Right cardiac atrium (tissue), 5 donors: ENCODE results near the gene BMP7. TPM values are rescaled to one million over a fixed set of nuclear protein-coding genes. Genes with fewer than 3 reads are reported as not detected.

Experiments used
- ATAC-seq, 2 donors: fragments of 200-7000 bp; cut with Tn5 transposase; one replicate each; pipeline versions ENCODE4 v1.8.0 to v1.9.1; 2020; ENCODE audit warnings: moderate library complexity in 2 of 2, mild to moderate bottlenecking in 1 of 2
- DNase-seq, 3 donors: peaks; one replicate each; pipeline ENCODE4 v3.0.0-alpha.2; 2020
- H3K27ac ChIP-seq: one replicate; pipeline ENCODE4 v1.5.1; 2013; ENCODE audit warnings: mild to moderate bottlenecking, low read length, control low read depth, moderate library complexity
- H3K27me3 ChIP-seq: one replicate; pipeline ENCODE4 v1.6.1; 2013; ENCODE audit not compliant: control insufficient read depth, insufficient read depth
- H3K4me1 ChIP-seq: one replicate; pipeline ENCODE4 v1.6.1; 2013; ENCODE audit warnings: low read length; ENCODE audit not compliant: control insufficient read depth, insufficient read depth
- H3K4me3 ChIP-seq: one replicate; pipeline ENCODE4 v1.5.1; 2013; ENCODE audit warnings: low read length, control low read depth
- H3K9me3 ChIP-seq: one replicate; pipeline ENCODE4 v1.6.1; 2013; ENCODE audit warnings: low read length; ENCODE audit not compliant: control insufficient read depth
- whole genome bisulfite sequencing: extraction: QIAGEN DNeasy Blood & Tissue Kit; methylation state at CpG from one replicate; pipeline ENCODE4 v1.1.7; 2013; 5-methylcytosine and 5-hydroxymethylcytosine counted together
- intact Hi-C, 4 donors: fragments of 100-400 bp; cut with DNase I; formaldehyde crosslinking; loops; one replicate each; pipeline versions ENCODE4 v1.11.0 to v1.14.0; 2022 to 2023
- polyA plus RNA-seq: library from polyadenylated mRNA; stranded (reverse); fragments of 200-250 nt; gene quantifications from one replicate; pipeline ENCODE4 v1.2.3, GENCODE V29; 2013
- total RNA-seq, 4 donors: library from RNA; stranded (reverse); fragmentation: NEBNext Ultra II Directional; extraction: Animal tissue kit (Norgen Biotek cat#: 25700); gene quantifications; one replicate each; pipeline ENCODE4 v1.2.1, GENCODE V29; 2021
- donor health status: healthy with polysubstance abuse.
- donor health status: DM: no; HTN: yes; CAD: no.
- donor health status: DM: no; HTN: no; CAD: no.
- donor health status: DM: no; HTN: yes; CAD: no; lungs with severe emphysema.
- donor health status: DM: yes; HTN: yes; CAD: no.

The BMP7 gene
- total and polyA plus RNA-seq, 5 donors = 22.4 to 39.4 (median 29.7) TPM

DNA sequence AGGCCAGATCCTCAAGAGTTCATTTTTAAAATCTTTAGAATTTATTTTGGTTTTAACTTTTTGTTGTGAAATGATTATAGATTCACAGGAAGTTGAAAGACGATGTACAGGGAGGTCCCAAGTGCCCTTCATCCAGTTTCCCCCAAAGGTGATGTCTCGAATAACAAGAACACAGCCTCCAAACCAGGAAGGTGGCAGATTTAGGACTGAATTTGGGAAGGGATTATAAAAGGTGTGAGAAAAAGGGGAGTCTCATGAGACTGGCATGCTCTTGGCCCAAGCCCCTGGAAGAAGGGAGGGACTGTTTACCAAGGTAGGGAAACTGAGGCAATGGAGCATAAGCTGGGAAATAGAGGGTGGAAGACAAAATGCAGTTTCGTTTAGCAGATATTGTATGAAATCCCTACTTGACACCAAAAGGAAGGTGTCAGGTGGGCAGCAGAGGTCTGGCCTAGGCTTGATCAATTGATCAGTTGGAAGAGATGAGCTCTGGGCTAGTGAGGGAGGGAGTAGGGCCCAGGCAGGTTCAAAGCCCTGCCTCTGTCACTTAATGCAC is 81.2 kb downstream of the BMP7 start:
- no peak for DNase-seq
- Histone ChIP-seq H3K4me1 (no peaks in the 10 kb centered on the region), H3K27ac (no peak overlapping the region), H3K27me3 (no peaks in the 10 kb centered on the region), H3K4me3 (no peak overlapping the region), H3K9me3 (no peaks in the 10 kb centered on the region)
- ATAC-seq = no peak
- intact Hi-C loops = no loop called here
- 81% methylated on average over 3 of the region's 3 CpGs for WGBS

DNA sequence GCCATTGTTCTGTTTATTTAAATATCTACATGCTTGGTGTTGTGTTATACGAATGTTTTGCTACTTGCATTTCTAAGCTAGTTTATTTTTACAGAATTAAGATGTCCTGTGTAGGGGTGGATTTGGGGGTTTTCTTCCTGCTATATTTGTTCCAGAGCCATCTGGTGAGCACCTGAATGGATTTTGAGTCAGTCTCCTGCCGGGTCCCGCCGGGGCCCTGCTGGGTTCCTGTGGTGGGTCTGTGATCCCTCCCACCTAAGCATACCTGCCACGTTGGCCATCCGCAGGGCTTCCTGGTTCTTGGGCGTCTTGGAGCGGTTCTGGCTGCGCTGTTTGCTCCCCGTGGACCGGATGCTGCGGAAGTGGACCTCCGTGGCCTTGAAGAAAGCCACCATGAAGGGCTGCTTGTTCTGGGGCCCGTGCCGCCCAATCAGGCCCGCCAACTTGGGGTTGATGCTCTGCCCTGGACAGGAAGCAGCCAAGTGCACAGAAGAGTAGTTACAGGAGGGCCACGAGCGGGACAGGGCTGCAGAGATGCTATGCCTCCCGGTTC is 82.9 kb downstream of the BMP7 start:
- ATAC-seq (no peak), DNase-seq (no peak)
- Histone ChIP-seq H3K27ac (no peak overlapping the region), H3K9me3 (no peaks in the 10 kb centered on the region), H3K27me3 (no peaks in the 10 kb centered on the region), H3K4me3 (no peak overlapping the region), H3K4me1 (no peaks in the 10 kb centered on the region)
- WGBS = 85% methylated on average over 19 of the region's 19 CpGs
- intact Hi-C loops = no loop called here

DNA sequence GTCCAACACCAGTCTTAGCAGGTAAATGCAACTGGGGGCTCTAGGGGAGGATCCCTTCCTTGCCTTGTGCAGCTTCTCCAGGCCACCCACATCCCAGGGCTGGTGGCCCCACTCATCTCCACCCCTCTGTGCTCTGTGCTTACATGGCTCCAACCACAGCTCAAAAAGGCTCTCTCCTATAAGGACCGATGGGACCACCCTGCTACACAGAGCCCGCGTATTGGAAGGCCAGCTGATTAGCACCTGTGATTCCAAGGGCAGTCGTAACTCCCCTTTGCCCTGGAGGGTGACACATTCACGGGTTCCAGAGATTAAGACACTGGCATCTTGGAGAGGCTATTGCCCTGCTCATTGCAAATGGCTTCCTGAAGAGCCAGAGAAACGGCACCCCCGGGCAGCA is 84.8 kb downstream of the BMP7 start:
- whole genome bisulfite sequencing = 52% methylated on average over 7 of the region's 7 CpGs
- no peak for DNase-seq
- H3K4me3 ChIP-seq = no peak overlapping the region

DNA sequence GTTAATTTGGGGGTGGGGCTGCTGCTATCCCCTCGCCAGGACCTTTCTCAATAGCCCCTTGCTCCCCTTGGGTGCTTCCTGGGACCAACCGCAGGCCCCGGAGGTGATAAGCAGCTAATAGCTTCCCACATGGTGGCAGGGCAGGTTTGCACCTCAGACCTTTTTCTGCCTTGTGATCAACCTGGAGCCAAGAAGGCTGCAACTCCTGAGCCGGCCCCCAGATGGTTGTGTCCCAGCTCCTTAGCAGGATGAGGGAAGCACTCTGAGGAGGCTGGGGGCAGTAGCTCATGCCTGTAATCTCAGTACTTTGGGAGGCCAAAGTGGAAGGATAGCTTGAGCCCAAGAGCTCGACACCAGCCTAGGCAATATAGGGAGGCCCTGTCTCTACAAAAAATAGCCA is 85.5 kb downstream of the BMP7 start:
- 39% methylated on average over 5 of the region's 5 CpGs for WGBS
- no peak overlapping the region for H3K4me3 ChIP-seq

More for the DNA sequence above, 84.8 kb downstream of the BMP7 start:
- Histone ChIP-seq H3K4me1 (no peaks in the 10 kb centered on the region), H3K27ac (no peak overlapping the region), H3K9me3 (no peaks in the 10 kb centered on the region), H3K27me3 (no peaks in the 10 kb centered on the region)
- no peak for ATAC-seq
- intact Hi-C loops = no loop called here

GRCh38 chr20:57180387-57180786 is 86.1 kb downstream of the BMP7 start:
- WGBS = 62% methylated on average over 10 of the region's 10 CpGs
- no peak for ATAC-seq
- no peak for DNase-seq

More for the DNA sequence above, 85.5 kb downstream of the BMP7 start:
- Histone ChIP-seq H3K9me3 (no peaks in the 10 kb centered on the region), H3K27me3 (no peaks in the 10 kb centered on the region), H3K27ac (no peak overlapping the region), H3K4me1 (no peaks in the 10 kb centered on the region)
- DNase-seq (no peak), ATAC-seq (no peak)
- intact Hi-C loops = no loop called here

DNA sequence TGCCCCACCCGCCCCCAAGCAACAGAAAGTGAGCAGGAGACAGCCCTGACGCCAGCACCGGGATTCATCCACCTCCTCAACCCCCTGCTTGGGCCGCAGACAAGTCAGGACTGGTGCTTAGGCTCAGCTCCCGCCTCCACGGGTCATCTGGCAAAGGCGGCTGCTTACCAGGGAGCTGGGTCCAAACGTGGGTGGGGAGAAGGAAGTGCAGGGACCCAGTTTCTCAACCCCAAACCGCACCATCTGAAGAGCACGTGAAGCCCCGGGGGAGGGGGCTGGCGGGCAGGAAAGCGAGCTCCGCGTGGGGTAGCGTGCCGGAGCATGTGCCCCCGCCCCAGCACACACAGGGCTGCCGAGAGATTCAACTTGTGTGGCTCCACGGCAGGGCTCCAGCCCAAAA is 87.2 kb downstream of the BMP7 start:
- no peak for DNase-seq
- intact Hi-C loops = no loop called here
- WGBS = 63% methylated on average over 20 of the region's 20 CpGs

More at GRCh38 chr20:57180387-57180786, 86.1 kb downstream of the BMP7 start:
- no peaks in the 10 kb centered on the region for H3K27me3 ChIP-seq
- intact Hi-C loops = no loop called here
- H3K4me3 ChIP-seq = no peak overlapping the region
- H3K9me3 ChIP-seq = no peaks in the 10 kb centered on the region
- H3K27ac ChIP-seq = no peak overlapping the region
- H3K4me1 ChIP-seq = no peaks in the 10 kb centered on the region

GRCh38 chr20:57178582-57179111 is 87.8 kb downstream of the BMP7 start:
- no peak for DNase-seq
- no peak for ATAC-seq
- Histone ChIP-seq H3K4me3 (no peak overlapping the region), H3K27me3 (no peaks in the 10 kb centered on the region), H3K27ac (no peak overlapping the region), H3K9me3 (no peaks in the 10 kb centered on the region), H3K4me1 (no peaks in the 10 kb centered on the region)
- intact Hi-C loops = no loop called here
- 85% methylated on average over 8 of the region's 8 CpGs for WGBS

More for the DNA sequence above, 87.2 kb downstream of the BMP7 start:
- Histone ChIP-seq H3K27ac (no peak overlapping the region), H3K9me3 (no peaks in the 10 kb centered on the region), H3K4me3 (no peak overlapping the region), H3K4me1 (no peaks in the 10 kb centered on the region), H3K27me3 (no peaks in the 10 kb centered on the region)
- ATAC-seq = no peak

DNA sequence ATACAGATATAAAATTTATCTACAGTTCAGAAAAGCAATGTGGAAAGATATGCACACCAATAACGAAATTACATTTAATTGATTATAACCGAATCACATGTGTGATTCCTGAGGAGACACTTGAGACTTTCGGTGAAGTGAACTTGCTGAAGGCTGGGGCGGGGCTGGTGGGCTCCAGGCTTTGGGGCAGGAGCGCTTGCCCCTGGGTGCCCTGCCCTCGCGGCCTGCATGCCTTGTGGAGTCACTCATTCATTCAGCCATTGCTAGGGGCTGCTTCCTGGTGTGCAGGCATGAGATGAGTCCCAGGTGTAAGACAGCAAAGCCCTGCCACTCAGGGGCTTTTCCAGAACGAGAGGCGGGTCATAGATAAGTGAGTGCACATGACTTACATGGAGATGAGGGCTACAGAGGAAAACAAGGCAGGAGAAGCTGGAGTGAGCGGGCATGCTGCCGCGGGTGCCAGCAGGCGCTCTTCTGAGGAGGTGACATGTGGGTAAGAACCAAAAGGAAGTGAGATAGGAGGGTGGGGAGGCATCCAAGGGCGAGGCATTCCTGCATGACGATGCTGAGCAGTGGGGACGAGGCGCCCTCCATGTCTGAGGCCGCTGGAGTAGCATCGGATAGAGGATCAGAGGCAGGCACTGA is 88.7 kb downstream of the BMP7 start:
- no peak overlapping the region for H3K4me3 ChIP-seq
- no peak for DNase-seq
- ATAC-seq = no peak
- H3K4me1 ChIP-seq = no peaks in the 10 kb centered on the region
- no peaks in the 10 kb centered on the region for H3K9me3 ChIP-seq
- WGBS = 77% methylated on average over 19 of the region's 19 CpGs
- intact Hi-C loops = no loop called here
- H3K27me3 ChIP-seq = no peaks in the 10 kb centered on the region
- H3K27ac ChIP-seq = no peak overlapping the region

- H3K9me3 ChIP-seq = no peaks in the 10 kb centered on the region
- H3K27ac ChIP-seq = no peak overlapping the region
- ATAC-seq (no peak), DNase-seq (no peak)
- intact Hi-C loops = no loop called here
- no peaks in the 10 kb centered on the region for H3K4me1 ChIP-seq
- 92% methylated on average over 2 of the region's 2 CpGs for WGBS
- H3K4me3 ChIP-seq = no peak overlapping the region
- H3K27me3 ChIP-seq = no peaks in the 10 kb centered on the region
Observed at GRCh38 chr20:57176842-57177241, 89.6 kb downstream of the BMP7 start.

DNA sequence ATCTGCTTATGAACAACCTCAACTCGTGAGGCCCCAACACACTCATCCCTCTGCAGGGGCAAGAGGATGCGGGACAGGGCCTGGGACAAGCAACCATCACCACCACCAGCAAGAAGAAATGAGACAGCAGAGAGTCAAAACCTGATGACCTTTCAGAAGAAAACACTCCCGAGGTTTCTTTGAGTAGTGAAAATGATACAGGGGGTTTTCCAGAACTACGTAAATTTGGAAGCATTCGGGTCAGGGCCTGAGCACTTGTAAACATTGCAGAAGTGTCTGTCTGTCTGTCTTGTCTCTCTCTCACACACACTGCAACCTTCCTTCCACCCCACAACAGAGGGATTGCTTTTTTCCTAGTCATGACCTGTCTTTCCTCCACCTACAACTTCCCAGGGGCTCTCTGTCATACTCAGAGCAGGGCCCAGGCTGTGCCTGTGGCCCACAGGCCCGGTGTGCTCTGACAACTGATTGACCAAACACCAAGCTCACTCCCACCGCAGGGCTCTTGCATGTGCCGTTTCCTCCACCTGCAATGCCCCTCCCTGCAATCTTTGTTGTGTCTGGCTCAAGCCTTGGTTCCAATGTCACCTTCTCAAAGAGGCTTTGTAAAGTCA is 90.9 kb downstream of the BMP7 start:
- DNase-seq = no peak

DNA sequence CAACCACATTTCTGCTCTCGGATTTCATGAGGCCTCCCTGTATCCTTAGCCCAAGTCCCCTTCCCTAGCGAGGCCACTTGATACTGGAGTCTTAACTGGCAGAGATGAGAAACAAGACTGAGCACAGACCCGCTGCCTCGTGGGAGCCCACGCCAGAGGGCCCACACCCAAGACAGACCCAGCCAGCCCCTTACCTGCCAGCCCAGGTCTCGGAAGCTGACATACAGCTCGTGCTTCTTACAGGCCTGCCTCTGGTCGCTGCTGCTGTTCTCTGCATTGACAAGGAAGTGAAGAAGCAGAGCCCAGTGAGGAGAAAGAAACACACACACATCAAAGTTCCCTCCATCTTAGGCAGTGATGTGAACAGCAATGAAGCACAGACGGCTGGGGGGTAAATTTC is 91.7 kb downstream of the BMP7 start:
- DNase-seq (no peak), ATAC-seq (no peak)
- H3K27me3 ChIP-seq = no peaks in the 10 kb centered on the region
- H3K9me3 ChIP-seq = no peaks in the 10 kb centered on the region
- H3K4me1 ChIP-seq = no peaks in the 10 kb centered on the region
- 81% methylated on average over 9 of the region's 9 CpGs for WGBS
- no peak overlapping the region for H3K4me3 ChIP-seq
- no peak overlapping the region for H3K27ac ChIP-seq
- intact Hi-C loops = no loop called here

More for the DNA sequence above, 90.9 kb downstream of the BMP7 start:
- Histone ChIP-seq H3K9me3 (no peaks in the 10 kb centered on the region), H3K4me3 (no peak overlapping the region), H3K27ac (no peak overlapping the region), H3K4me1 (no peaks in the 10 kb centered on the region), H3K27me3 (no peaks in the 10 kb centered on the region)
- 84% methylated on average over 8 of the region's 8 CpGs for WGBS
- ATAC-seq = no peak
- intact Hi-C loops = no loop called here
